Amniotic epithelial cell (primary cell): ENCODE measurements around the gene ZNF454.

Source experiments
- DNase-seq: peaks from one replicate; pipeline ENCODE4 v3.0.0-alpha.2; 2010; ENCODE audit warnings: low read depth

Gene ZNF454

DNA sequence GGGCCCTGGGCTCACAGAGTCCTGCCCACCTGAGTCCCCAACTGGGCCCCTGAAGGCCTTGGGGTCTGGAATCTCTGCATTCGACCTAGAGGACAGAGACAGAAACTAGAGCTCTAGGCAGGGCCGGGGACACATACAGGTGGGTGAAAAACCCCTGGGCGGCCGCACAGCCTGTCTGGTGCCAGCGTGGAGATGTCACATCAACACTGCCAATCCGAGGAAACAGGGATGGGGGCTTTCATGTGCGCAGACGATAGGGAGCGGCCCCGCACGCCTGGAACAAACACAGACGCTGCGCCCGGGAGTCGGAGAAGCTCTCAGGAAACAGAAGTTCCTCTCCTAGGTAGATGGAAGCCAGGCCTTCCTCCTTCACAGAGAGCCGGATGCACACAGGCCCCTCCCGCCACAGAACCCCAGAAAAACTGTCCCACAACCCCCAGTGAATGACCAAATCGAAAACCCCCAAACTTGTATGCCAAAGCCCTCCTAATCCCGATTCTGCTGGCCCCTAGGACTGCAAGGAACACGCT lies 52.3 kb downstream of the ZNF454 start:
- DNase-seq, result no peak

DNA sequence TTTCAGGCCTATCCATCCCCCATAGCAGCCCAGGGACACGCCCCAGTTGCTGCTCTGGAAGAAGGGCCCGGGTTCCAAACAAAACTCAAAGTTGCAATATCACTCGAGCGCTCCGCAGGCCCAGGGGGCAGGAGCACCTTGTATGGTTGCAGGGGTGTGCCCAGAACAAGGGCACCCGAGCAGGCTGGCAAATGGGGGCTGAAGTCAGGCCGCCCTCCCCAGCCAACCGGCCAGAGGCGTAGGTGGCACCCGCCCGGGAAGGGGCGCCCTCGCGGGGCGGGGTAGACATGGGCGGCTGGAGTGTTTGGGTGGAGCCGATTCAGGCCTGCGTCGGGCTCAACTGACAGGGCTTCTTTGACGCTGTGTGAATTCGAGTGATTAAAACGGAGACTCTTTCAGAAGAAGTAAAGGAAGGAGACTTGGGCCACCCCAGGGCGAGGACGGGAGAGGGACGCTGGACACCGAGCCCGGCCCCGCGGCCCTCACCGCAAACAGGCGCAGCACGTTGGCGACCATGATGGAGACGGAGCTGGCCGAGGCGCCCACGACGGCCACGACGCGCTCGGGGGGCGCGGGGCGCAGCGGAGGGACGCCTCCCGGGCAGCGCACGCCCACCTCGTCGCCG lies 53.1 kb downstream of the ZNF454 start:
- no peak for DNase-seq

DNA sequence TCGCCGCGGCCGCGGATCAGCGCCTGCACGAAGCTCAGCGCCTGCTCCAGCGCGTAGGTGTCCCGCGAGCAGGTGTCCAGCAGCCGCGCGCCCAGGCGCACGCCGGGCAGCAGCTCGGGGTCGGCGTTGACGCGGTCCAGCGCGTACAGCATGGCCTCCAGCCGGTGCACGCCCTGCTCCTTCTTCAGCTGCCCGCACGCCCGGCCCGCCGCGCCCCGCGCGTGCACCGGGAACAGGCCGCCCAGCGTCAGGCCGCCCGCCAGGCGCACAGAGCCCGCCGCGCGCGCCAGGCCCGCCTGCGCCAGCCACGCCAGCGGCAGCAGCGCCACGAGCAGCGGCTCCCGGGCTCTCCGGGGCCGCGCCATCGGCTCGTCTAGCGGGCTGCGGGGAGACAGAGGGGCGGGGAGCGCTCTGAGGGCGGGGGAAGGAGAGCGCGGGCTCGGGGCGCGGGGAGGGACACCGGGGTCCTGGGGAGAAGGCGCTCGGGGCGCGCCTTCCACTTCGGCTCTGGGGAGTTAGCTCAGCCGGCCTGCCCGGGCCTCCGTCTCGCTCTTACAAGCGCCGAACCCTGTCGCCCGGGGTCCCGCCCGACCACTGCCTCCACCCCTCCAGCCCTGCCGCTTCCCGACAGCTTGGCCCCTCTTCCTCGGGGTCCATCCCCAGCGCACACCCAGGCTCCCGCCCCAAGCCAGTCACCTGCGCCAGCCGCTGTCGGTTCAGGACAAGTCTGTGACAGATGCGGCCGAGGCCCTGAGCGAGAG lies 53.8 kb downstream of the ZNF454 start, which contains the start of gene GRM6:
TSS of gene GRM6 (minus strand) at position 741 of the 761 bp plus-strand sequence. CDS start at position 365, 376 bp downstream.
- DNase-seq, result no peak

DNA sequence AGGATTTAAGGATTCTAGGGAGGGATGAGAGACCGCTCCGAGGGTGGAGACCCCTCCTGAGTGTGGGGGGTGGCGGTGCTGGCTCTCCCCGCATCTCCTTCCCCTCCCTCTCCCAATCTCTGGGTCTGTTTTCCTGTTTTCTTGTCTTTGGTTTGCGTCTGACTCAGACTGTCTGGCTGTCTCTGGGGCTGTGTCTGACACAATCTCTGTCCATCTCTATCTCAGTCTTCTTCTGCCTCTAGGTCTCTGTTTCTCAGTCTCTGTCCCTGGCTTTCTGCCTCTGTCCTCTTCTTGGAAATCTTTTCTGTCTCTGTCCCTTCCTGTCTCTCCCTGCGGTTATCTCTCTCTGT lies 54.3 kb downstream of the ZNF454 start:
- no peak for DNase-seq

DNA sequence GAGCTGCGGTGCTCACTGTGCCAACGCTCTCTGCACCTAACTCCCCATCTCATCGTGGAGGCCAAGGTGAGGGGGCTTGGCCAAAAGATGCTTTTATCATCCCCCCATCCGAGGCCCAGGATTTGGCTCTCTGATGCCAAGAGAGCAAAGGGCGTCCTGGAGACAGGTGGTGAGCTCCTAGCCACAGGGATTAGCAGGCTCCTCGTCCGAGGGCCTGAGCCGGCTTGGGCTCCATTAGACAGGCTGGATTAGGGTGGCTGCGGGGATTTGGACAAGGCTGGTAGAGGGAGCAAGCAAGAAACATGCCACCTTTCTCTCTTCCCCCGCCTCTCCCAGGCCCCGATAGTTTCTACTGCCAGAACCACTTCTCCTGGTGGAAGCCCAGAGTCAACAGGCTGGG lies 55.2 kb downstream of the ZNF454 start:
- no peak for DNase-seq

DNA sequence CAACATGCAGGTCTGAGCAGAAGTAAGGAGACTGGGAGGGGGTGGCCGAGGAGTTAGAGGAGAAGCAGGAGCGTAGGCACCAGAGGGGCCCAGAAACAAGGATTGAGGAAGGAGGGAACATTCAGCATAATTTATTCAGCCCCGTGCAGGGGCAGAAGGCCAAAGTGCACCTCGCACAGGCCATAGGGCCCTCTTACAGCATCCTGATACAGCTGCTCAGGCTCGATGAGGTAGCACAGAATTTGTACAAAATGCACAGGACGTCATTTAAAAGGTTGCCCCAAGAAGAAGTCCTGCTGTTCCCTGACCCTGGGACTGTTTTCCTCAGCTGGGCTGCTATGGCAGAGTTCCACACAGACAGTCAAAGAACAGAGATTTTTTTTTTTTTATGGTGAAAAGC lies 56.2 kb downstream of the ZNF454 start:
- no peak for DNase-seq

DNA sequence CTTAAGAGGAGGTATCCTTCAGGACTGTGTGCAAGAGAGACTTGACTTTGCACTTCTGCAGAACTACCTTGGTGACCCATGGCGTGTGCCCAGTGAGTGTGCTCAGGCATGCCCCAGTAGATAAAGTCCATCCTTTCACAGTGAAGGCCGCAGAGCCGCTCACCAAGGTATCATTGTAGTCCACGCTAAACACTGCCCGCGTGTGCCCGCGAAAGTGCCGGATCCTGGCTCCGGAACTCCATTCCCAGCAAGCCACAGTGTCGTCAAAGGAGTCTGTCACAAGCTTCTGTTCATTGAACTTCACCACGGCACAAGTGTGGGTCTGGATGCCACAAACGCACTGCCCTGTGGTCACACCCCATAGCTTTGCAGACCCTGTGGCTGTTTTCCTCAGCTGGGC lies 57.4 kb downstream of the ZNF454 start:
- DNase-seq, result no peak

DNA sequence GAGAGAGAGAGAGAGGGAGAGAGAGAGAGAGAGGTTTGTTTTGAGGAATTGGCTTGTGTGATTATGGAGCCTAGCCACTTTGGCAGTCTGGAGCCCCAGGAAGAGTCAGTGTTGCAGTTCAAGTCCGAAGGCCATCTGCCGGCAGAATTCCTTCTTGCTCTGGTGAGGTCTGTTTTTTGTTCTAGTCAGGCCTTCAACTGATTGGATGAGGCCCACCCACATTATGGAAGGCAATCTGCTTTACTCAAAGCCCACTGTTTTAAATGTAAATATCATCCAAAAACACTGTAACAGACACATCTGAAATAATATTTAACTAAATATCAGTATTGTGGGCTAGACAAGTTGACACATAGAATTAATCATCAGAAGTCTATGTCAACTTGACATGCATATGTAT lies 65.6 kb downstream of the ZNF454 start:
- no peak for DNase-seq

DNA sequence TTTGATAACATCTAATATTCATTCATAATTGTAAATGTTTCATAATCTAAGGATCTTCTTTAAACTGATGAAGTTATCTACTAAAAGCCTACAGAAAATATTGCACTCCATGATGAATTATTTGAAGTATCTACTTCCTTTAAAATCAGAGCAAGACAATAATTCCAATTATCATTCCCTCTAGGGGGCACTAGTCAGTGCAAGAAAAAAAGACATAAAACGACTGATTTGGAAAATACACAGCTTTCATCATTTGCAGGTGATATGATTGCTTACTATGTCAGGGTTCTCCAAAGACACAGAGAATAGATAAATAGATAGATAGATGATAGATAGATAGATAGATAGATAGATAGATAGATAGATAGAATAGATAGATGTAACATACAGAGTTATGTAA lies 67.7 kb downstream of the ZNF454 start:
- DNase-seq, result no peak
